Right ventricle myocardium inferior (tissue), 1 donor: Measurements from ENCODE around the gene SMU1. TPM values are rescaled to one million over a fixed set of nuclear protein-coding genes. Genes with fewer than 3 reads are reported as not detected.
"Not testable (repeated sequence)": the region's sequence is repeated elsewhere in the genome, so short reads cannot be mapped to it uniquely, and the experiment has no call there.

Experiments used
- ATAC-seq: fragments of 200-7000 bp; cut with Tn5 transposase; one replicate; pipeline ENCODE4 v1.9.1; 2020; ENCODE audit warnings: mild to moderate bottlenecking, moderate library complexity
- DNase-seq: peaks from one replicate; pipeline ENCODE4 v3.0.0; 2021; ENCODE audit errors: missing footprints
- intact Hi-C: fragments of 100-400 bp; cut with DNase I; formaldehyde crosslinking; loops from one replicate; pipeline ENCODE4 v1.11.0; 2022
- total RNA-seq: library from RNA; stranded (reverse); fragmentation: NEBNext Ultra II Directional; extraction: Animal tissue kit (Norgen Biotek cat#: 25700); gene quantifications from one replicate; pipeline ENCODE4 v1.2.1, GENCODE V29; 2021
- donor health status: DM: no; HTN: yes; CAD: no; lungs with severe emphysema.

Gene SMU1
- total RNA-seq, 1 donor from 2014 or later = 15.2 TPM

- DNase-seq (peak; percentile 97), ATAC-seq (peak; percentile 98)
- intact Hi-C loops = loop anchor here (5.0 kb wide), 1 partner anchor 47 kb away; no protein-coding TSS in a partner anchor
Measured at GRCh38 chr9:33024966-33025571, 51.4 kb downstream of the SMU1 start, which contains the start of gene DNAJA1. TSS of gene DNAJA1 (plus strand) at chr9:33025273. CDS start at chr9:33026485, 1,212 bp downstream.

DNA sequence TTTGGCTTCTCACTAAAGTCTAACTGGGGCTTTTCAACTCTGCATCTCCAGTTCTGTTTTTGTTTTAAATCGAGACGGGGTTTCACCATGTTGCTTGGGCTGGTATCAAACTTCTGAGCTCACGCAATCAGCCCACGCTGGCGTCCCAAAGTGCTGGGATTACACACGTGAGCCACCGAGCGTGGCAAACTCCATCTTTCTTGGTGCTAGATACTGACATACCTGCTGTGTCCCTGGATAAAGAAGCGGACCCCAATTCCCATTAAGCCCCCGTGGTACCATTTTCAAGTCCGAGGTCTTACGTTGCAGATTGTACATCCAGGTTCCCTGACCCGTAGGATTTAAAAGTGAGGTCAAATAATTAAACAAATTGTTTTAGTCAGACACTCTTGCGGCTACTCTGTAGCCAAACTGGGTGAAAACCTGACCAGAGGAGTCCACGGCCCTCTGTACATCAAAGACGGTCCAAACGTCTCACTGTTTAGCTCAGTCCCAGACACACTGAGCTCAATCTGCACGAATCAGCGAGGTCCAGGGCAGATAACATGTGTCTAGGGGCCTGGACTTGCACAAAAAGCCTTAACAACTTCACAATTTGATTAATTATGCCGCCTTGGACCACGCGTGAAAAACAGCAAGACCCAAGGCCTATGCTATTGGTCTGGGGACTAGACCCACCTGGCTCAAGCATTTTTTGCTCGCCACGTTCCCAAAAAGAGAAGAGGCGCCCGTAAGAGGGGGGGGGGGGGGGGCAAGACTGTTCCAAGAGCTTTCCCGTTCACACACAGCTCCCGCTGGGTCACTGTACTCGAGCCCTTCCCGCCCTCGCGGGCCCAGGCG, 52.1 kb downstream of the SMU1 start:
- DNase-seq (no peak), ATAC-seq (peak; percentile 9)
- intact Hi-C loops = no loop called here

DNA sequence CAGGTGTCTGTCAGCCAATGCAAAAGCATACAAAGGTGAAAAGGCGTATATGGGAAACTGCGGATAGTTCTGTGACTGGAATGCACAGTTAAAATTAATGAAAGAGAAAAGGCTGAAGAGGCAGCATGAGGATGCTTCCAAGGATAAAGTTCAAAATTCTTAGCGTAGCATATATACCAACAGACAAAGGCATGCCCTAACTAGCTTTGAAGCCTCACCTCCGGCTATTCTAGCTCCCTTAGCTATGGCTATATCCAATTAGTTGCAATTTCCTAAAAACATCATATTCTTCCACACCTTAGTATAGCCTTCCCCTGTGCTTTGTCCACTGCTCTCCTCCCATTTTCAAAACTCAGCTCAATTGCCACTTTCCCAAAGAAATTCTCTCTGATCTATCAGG, 52.8 kb downstream of the SMU1 start:
- DNase-seq (no peak), ATAC-seq (no peak)
- intact Hi-C loops = no loop called here

- intact Hi-C loops = no loop called here
- ATAC-seq (no peak), DNase-seq (no peak)
Measured at GRCh38 chr9:33022755-33023154, 53.7 kb downstream of the SMU1 start.

DNA sequence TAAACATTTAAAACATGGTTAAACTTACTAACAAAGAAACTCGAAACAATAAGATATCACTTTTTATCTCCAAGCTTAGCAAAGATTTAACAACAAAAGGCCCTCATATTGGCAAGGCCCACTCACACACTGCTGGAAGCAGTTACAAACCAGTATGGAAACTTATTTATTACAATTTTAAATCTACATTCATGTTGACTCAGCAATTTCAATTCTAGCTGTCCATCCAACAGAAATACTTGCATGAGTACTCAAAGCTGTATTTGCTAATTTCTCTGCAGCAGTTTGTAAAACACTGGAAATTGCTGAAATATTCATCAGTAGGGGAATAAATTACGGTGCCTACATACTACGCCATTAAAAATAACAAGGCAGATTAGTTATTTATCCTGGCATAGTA, 54.2 kb downstream of the SMU1 start:
- DNase-seq = no peak
- intact Hi-C loops = no loop called here
- no peak for ATAC-seq

GRCh38 chr9:33019797-33020196, 56.7 kb downstream of the SMU1 start:
- DNase-seq (no peak), ATAC-seq (no peak)
- intact Hi-C loops = no loop called here

DNA sequence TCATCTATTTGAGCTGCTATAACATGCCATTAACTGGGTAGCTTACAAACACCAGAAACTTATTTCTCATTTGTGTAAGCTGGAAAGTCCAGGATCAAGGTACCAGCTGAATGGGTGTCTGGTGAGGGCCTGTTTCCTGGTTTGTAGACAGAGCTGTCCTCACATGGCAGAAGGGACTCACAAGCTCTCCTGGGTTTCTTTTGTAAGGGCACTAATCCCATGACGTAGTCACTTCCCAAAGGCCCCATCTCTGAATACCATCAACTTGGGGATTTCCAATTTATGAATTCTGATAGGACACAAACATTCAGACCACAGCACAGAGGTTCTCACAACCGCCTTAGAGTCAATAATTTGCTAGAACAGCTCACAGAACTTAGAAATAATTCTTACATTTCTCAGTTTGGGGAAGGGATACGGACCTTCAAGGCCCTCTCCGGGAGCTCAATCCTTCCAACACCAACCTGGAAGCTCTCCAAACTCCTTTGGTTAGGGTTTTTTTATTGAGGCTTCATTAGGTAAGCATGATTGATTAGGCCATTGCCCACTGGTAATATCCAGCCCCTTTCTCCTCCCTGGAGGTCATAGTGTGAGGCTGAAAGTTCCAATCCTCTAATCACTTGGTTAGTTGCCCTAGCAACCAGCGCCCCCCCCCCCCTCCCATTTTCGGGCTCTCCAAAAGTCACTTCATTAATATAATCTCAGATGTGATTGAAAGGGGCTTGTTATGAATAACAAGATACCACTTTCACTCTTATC, 59.0 kb downstream of the SMU1 start:
- intact Hi-C loops = no loop called here
- DNase-seq (no peak), ATAC-seq (no peak)

DNA sequence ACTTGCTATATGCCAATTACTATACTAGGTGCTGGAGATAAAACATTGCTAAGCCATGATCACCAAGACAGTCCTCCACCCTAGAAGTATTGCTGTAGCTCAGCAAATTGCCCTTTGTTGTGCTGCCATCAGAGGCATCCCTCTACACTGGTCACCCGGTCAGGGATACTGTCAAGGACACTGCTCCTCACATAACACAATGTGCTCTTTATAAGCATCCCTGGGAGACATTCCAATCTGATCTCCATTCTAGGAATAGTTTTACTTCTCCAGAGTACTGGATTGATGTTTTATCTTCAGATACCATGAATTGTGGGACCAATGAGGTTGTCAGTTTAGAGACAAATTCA, 61.8 kb downstream of the SMU1 start:
- ATAC-seq (no peak), DNase-seq (no peak)
- intact Hi-C loops = no loop called here

DNA sequence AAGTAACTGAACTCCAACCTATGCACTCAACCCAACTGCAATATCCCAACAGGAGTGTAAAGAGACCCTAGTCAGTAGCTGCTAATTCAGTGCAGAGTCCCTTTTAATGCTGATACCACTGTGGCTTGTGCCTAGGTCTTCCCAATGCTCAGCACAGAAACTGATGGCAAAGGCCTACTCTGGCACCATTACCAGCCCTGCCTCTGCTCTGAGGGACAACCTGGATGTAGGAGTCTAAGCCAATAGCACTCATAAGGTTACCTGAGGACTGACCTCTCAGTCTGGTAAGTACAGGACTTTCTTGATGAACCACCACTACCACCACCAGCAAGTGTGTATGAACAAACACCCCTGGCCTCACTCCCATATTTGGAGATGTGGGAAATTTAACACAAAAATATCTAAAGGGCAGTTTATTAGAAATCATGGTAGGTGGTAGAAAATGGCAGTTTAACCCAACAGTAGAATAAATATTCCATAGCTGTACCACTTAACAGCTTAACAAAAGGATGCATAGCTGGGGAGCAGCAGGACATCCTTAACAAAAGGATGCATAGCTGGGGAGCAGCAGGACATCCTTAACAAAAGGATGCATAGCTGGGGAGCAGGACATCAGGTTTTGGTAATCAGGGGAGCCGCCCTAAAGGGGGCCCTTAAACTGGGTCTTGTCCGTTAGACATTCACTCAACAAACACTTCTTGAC, 62.4 kb downstream of the SMU1 start:
- no peak for ATAC-seq
- intact Hi-C loops = no loop called here

GRCh38 chr9:33012328-33013069, 64.0 kb downstream of the SMU1 start:
- intact Hi-C loops = no loop called here
- ATAC-seq (no peak), DNase-seq (no peak)

More for the DNA sequence above, 62.4 kb downstream of the SMU1 start:
- no peak for DNase-seq

GRCh38 chr9:33011831-33012230, 64.6 kb downstream of the SMU1 start:
- ATAC-seq (no peak), DNase-seq (no peak)
- intact Hi-C loops = no loop called here

GRCh38 chr9:33007755-33008154, 68.7 kb downstream of the SMU1 start:
- DNase-seq (no peak), ATAC-seq (no peak)
- intact Hi-C loops = no loop called here

DNA sequence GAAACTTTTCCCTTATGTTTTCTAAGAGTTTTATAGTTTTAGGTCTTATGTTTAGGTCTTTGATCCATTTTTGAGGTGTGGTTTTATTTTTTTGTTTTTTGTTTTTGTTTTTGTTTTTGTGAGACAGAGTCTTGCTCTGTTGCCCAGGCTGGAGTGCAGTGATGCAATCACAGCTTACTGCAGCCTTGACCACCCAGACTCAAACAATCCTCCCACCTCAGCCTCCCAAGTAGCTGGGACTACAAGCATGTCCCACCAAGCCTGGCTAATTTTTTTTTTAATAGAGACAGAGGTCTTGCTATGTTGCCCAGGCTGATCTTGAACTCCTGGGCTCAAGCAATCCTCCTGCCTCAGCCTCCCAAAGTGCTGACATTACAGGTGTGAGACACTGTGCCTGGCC, 71.1 kb downstream of the SMU1 start:
- intact Hi-C loops = not testable (repeated sequence)

GRCh38 chr9:33000682-33001055, 75.8 kb downstream of the SMU1 start:
- intact Hi-C loops, ATAC-seq, DNase-seq: not testable (repeated sequence)

More for the DNA sequence above, 71.1 kb downstream of the SMU1 start:
- not testable (repeated sequence) for ATAC-seq, DNase-seq

GRCh38 chr9:32992595-32993238, 83.8 kb downstream of the SMU1 start:
- peak; percentile 38 for ATAC-seq
- no peak for DNase-seq
- intact Hi-C loops = no loop called here

DNA sequence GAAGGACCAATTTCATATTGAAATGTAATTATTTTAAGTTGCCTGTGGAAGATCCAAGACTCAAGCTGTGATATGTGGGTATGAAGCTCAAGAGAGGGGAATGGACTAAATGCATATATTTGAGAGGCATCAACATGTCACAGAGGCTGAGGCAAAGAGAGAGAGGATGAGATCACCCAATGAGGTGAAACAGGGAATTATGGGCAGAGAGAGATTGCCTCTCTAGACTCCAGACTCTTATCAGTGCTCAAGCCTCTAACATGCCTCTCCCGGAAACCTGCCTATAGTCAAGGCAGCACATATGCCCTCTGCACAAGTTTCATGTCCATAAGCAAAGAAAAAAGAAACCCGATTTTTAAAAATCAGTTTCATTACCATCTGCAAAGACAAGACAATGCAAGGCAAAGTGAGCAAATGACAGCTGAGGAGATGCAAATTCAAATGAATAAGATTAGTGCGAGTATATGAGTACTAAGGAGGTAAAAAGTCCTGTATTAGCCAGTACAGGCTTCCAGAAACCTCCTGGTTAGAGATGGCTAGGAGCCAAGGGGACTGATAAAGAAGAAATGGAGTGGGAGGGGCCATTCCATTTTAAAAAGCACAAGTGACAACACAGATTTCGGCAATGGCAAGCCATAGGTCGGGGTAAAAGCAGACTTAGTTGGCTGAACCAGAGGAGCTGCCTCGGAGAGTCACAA, 84.4 kb downstream of the SMU1 start:
- peak; percentile 36 for ATAC-seq
- intact Hi-C loops = no loop called here
- no peak for DNase-seq
